ENCODE data around the gene PFN4. TPM values are rescaled to one million over a fixed set of nuclear protein-coding genes. Genes with fewer than 3 reads are reported as not detected.

PFN4 gene
- total and polyA plus RNA-seq, 2 experiments from 2014 or later, result 1.9 TPM; not detected in 1

DNA sequence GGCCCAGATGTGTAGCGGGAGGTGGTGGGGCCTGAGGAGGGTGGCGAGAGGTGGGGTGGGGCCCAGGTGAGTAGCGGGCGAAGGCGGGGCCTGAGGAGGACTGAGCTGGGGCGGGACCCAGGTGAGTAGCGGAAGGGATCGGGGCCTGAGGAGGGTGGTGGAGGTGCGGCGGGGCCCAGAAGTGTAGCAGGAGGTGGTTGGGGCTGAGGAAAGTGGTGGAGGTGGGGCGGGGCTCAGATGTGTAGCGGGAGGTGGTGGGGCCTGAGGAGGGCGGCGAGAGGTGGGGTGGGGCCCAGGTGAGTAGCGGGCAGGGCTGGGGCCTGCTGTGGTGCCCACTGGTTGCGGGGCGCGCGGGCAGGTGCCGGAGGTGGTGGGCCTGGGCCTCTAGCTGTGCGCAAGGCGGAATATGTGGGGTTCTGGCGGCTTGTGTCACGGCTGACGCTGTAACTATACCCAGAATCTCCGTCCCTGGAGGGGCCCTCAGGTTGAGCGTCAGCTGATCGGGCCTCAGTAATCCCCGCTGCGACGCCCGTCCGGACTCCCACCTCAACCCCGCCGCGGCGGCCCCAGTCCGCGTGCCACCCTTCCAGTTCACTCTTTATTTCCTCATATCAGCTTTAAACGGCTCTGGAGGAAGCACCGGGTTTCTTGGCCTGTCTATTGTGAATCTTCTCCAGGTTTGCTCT, 46.1 kb downstream of the PFN4 start:
- TF ChIP-seq CTCF (IDR thresholded peaks at IDR 0.05; ENCODE audit: low read depth, low read length), result no peak
- Histone ChIP-seq H3K9me3 (ENCODE audit: low read depth) (no peaks in the 10 kb centered on the region), H3K36me3 (peaks cover 12% of the 10 kb centered on the region), H3K4me1 (ENCODE audit: low read depth) (no peaks in the 10 kb centered on the region), H3K27ac (peak overlapping the region; percentile 32), H3K27me3 (no peaks in the 10 kb centered on the region), H3K4me3 (peak overlapping the region; percentile 72)
- peak; percentile 24 to 27 for DNase-seq (ENCODE audit: low read depth in 1 of 2, low spot score in 1 of 2)

GRCh38 chr2:24075915-24076848, 47.0 kb downstream of the PFN4 start, which contains the start of gene SF3B6:
Gene SF3B6, minus strand, starts transcription at chr2:24076326. Its CDS starts 97 bp downstream, at chr2:24076229.
- peaks cover 12% of the 10 kb centered on the region for H3K36me3 ChIP-seq
- peak within 1 kb of the TSS; percentile 74 for H3K27ac ChIP-seq
- peak within 1 kb of the TSS; percentile 72 for H3K4me3 ChIP-seq
- no peaks in the 10 kb centered on the region for H3K9me3 ChIP-seq (ENCODE audit: low read depth)
- TF ChIP-seq CTCF (IDR thresholded peaks at IDR 0.05; ENCODE audit: low read depth, low read length), result no peak
- H3K4me1 ChIP-seq (ENCODE audit: low read depth), result no peaks in the 10 kb centered on the region
- peak; percentile 99 for DNase-seq (ENCODE audit: low read depth in 1 of 2, low spot score in 1 of 2)
- H3K27me3 ChIP-seq, result no peaks in the 10 kb centered on the region

GRCh38 chr2:24075259-24075658, 47.9 kb downstream of the PFN4 start:
- Histone ChIP-seq H3K9me3 (ENCODE audit: low read depth) (no peaks in the 10 kb centered on the region), H3K27ac (no peak overlapping the region), H3K27me3 (no peaks in the 10 kb centered on the region), H3K4me1 (ENCODE audit: low read depth) (no peaks in the 10 kb centered on the region), H3K36me3 (peaks cover 14% of the 10 kb centered on the region), H3K4me3 (peak overlapping the region; percentile 72)
- TF ChIP-seq CTCF (IDR thresholded peaks at IDR 0.05; ENCODE audit: low read depth, low read length), result no peak
- DNase-seq (ENCODE audit: low read depth in 1 of 2, low spot score in 1 of 2), result no peak

- no peak overlapping the region for H3K4me3 ChIP-seq
- H3K4me1 ChIP-seq (ENCODE audit: low read depth), result no peaks in the 10 kb centered on the region
- no peak for TF ChIP-seq CTCF (IDR thresholded peaks at IDR 0.05; ENCODE audit: low read depth, low read length)
- H3K36me3 ChIP-seq, result peaks cover 18% of the 10 kb centered on the region
- H3K27ac ChIP-seq, result no peak overlapping the region
- DNase-seq (ENCODE audit: low read depth in 1 of 2, low spot score in 1 of 2), result no peak
- no peaks in the 10 kb centered on the region for H3K9me3 ChIP-seq (ENCODE audit: low read depth)
- no peaks in the 10 kb centered on the region for H3K27me3 ChIP-seq
Observed at GRCh38 chr2:24073816-24074215, 49.3 kb downstream of the PFN4 start.

DNA sequence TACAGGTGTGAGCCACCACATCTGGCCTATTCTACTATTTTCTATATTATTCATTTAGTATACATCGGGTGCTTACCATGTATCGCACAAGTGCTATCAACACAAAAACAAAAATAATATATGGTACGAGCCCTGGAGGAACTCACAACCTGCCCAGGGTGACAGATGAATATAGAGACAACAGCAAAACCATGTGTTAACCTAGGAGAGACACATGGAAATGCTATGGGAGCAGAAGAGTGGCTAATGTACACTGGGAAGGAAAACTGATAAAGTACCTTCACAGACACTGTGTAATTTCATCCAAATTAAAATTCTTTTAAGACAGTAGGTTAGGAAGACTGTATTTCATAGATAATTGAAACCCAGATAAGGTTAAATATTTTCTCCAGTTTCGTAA, 50.9 kb downstream of the PFN4 start:
- DNase-seq (ENCODE audit: low read depth in 1 of 2, low spot score in 1 of 2), result no peak
- peaks cover 28% of the 10 kb centered on the region for H3K36me3 ChIP-seq
- TF ChIP-seq CTCF (IDR thresholded peaks at IDR 0.05; ENCODE audit: low read depth, low read length), result no peak

More for the DNA sequence above, 50.9 kb downstream of the PFN4 start:
- Histone ChIP-seq H3K27me3 (no peaks in the 10 kb centered on the region), H3K4me1 (ENCODE audit: low read depth) (no peaks in the 10 kb centered on the region), H3K27ac (no peak overlapping the region), H3K4me3 (no peak overlapping the region), H3K9me3 (ENCODE audit: low read depth) (no peaks in the 10 kb centered on the region)
